HG02973 (cell line): ENCODE data around the gene PASD1.
A peak's percentile ranks its signal among the peaks of the same experiment; 100 is the strongest.
"Not testable (repeated sequence)": the region's sequence is repeated elsewhere in the genome, so short reads cannot be mapped to it uniquely, and the experiment has no call there.

Experiments used
- ATAC-seq: cut with Tn5 transposase; IDR thresholded peaks from one replicate; pipeline ENCODE4 v1.9.1; 2021; ENCODE audit warnings: moderate library complexity; ENCODE audit not compliant: unreplicated experiment

PASD1 gene

DNA sequence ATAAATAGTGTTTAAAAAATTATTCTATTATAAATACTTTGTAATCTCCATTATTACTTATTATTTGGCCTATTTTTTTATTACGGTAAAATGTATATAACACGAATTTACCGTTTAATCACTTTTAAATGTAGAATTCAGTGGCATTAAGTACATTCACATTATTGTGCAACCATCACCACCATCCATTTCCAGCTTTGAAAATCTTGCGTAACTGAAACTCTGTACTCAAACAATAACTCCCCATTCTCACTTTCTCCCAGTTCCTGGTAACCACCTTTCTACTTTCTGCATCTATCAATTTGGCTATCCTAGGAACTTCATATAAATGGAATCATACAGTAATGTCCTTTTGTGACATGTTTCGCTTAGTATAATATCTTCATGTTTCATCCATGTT, 45.7 kb downstream of the PASD1 start:
- no peak for ATAC-seq

DNA sequence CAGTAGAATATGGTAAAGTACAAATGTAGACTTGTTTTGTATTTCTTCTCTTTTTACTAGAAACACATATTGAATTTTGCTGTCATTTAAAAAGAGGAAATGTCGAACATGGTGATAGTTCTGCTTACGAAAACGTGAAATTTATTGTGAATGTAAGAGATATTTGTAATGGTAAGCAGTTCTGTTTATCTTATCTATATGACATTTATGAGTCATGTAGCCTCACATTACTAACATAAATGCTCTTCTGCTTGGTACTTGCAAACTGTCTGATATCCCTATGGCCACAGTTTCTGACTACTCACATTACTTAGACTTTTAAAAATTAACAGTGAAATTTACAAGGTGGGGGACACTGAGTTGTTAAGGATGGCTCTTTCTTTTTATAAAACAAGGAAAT, 57.9 kb downstream of the PASD1 start:
- no peak for ATAC-seq

DNA sequence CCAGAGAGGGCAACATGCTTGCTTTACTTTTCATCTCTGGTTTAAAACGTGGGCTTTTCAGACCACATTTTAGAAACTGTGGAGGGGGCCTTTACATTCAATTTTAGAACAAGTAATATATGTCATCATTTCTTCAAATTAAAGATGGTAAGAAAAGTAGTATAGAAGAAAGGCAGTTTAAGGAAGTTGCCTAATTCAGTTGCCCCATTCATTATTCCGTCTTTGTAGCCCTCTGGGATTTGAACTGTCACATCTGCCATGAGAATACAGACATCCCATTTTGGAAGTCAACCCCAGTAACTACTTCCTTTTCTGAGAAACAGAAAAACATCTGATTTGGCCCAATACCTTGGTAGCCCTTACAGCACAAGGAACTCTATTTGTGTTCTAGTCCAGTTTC, 61.2 kb downstream of the PASD1 start:
- ATAC-seq: no peak

DNA sequence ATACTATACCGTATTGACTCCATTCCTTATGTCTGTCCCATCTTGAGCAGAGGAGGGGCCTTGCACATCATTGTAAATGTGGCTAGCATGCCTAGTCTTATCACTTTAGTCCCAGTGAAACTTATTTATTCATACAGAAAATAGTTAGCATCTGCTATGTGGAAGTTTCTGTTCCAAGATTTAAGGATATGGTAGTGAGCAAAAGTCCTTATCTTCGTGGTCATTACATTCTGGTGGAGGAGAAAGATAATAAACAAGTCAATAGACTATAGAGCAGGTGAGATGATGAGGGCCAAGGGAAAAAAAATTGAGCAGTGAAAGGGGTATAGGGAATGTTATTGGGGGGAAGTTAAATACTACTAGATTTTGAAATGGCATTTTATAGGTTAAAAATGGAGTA, 68.3 kb downstream of the PASD1 start:
- no peak for ATAC-seq

DNA sequence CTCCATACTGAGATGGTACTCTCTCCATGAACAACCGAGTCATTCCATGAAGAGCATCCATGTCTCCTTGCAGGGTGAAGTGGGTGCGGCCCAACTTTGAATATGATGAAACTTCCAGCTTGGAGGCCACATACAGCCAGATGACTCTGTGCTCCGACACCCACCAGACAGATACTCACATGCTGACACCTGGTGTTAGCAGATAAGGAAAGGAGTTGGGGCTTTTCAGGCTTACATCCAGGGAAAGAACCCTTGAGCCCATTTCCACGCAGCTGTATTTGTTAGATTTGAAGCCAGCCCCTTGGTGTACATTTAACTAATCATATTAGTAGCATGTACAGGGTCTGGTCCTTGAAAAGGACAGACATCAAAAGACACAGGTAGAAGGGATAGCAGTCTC, 69.7 kb downstream of the PASD1 start:
- no peak for ATAC-seq

DNA sequence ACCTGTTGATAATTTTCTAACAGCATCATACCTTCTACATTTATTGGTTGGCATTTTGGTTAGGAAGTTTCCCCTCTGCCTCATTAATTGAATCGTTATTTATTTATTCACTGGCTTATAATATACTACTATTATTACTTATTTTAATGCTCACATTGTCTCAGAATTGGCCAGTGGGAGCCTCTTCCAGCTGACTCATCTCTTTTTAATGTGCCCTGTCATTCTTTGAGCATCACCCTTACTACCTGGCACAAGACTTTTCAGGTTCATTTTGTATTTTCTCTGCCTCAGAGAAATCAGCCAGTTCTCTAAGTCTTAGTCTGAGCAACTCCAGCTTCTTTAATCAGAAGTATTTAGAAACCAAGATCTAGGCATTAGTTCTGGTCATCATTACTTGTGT, 71.5 kb downstream of the PASD1 start:
- ATAC-seq: no peak

DNA sequence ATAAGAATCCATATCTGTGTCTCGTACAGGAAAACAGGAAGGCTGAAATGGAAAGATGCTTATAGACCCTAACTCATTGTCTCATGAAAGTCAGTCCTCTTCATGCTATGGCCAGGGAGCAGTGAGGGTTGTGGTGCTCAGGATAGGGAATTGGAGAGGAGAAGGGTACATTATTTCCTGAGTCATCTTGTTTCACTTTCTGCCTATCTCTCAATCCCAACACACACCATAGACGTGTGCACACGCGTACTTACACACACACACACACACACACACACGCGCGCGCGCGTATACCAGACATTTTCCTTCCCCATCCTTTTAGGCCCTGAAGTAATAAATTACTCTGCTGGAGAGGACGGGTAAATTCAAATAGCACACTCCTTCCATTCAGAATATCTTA, 78.1 kb downstream of the PASD1 start:
- no peak for ATAC-seq

DNA sequence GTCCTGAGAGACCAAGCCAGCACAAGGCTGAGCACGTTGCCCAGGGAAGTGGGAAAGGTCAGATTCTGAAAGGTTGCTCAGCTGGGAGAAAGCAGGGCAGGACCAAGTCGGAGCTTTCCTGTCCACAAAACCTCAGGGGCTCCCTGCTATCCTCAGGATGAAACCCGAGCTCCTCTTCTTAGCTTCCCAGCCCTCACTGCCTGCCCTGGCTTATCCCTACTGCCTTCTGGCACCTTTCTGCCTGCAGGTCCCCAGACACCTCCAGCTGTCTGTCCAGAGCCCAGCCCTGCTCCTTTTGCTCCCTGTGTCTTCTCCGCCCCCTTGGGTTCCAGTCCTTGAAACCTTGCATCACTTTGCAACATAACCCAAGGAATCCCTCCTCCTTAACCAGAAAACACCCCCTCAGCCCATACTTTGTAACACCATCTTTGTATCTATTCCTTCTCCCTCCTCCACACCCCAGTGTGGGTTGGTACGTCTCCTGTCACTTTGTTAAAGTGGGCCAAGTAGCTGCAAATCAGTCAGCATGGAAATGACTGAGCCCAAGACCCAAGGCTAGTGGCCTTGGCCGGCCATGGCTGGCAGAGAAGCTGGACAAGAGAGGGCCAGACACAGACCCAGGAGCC, 111.8 kb downstream of the PASD1 start:
- ATAC-seq: no peak

DNA sequence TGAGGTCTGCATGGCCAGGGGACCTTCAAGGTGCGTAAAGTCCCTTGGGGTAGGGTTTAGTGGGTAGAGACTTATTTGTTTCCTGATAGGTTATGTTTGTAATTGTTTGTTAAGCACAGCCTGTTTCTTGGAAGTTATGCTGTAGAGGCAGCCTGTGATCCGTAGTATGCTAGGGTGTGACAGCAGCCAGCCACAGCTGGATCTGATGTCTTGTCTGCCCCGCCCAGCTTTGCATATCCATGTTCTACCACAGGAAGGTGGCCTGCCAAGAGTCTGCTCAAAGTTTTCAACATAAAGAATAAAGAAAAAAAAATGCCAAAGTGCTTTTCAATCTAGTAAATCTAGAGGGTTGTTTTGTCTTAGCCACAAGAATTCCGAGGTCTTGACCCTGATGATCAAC, 112.7 kb downstream of the PASD1 start:
- no peak for ATAC-seq

DNA sequence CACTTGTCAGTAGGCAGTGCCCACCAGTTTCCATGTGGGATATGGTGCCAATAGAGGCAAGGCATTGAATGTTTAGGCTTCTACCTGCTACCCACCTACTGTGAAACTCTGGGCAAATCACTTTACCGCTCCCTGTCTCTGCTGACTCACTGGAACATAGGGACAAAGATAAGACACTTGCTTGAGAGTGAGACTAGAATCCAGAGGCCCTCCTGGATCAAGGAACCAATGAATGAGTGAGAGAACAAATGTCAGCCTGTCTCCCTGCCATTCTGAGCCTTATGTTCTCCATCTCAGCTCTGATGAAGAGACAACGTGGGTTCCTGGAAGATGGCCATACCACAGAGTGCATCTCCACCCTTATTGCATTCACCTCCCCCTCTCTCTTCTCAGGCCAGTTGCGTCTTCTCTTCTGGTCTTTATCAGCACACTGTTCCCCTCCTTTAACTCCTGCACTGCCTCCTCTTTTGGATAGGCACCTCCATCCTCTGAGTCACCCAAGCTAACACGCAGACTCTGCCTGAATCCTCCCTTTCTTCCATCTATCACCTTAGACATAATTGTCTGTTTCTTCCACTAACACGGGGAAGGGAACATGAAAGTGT, 116.4 kb downstream of the PASD1 start:
- ATAC-seq: no peak

DNA sequence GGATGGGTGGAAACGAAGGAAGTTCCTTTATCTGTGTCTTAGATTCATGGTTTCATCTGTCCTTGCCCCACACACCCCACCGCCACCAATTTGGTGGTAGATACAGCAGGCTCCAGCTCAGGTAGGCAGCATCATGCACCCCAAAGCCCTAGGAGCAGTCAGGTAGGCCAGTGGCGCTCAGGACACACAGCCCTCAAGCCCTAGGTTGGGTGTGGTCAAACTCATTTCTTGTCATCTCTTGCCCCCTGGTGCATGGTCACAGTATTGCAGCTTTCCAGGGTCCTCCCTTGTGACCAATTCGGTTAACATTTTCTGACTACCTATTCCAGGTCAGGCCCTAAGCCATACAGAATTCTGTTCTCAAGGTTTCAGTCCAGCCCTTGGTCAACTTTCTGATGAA, 117.3 kb downstream of the PASD1 start:
- peak; percentile 82 for ATAC-seq

DNA sequence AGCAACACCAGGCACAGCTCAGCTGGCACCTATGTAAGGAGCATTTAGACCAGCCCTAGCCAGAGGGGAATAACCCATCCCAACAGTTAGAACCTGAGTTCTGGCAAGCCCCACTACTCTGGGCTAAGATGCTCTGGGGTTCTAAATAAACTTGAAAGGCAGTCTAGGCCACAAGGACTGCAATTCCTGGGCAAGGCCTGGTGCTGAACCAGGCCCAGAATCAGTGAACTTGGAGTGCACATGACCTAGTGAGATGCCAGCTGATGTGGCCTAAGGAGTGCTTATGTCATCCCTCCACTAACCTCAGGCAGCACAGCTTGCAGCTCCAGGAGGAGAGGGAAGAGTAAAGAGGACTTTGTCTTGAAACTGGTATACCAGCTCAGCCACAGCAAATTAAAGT, 124.2 kb downstream of the PASD1 start:
- no peak for ATAC-seq

DNA sequence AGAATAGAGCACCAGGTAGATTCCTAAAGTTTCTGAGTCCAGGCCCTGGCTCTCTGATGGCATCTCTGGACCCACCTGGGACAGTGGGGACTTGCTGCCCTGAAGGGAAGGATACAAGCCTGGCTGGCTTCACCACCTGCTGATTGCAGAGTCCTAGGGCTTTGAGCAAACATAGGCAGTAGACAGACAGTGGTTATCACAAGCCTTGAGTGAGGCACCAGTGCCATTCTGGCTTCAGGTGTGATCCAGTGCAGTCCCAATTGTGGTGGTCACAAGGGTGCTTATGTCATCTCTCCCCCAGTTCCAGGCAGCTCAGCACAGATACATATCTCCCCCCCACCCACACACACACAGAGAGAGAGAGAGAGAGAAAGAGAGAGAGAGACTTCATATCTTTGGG, 125.2 kb downstream of the PASD1 start:
- ATAC-seq: no peak

DNA sequence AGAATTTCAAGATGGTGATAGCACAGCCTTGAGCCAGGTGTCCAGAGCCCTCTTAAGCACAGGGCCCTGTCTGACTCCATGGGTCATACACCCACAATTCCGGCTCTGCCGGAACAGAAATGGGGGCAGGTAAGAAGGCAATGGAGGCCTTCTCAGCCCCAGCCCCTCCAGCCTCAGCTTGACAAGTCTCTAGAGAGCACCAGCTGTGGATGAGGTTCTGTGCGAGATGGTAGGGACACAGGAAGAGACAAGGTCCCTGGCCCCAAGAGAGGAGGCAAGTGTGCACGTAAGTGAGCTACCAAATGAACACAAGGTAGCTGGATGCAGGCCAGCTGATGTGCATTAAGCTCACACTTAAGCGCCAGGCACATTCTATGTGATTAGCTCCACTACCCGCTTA, 129.3 kb downstream of the PASD1 start:
- no peak for ATAC-seq

DNA sequence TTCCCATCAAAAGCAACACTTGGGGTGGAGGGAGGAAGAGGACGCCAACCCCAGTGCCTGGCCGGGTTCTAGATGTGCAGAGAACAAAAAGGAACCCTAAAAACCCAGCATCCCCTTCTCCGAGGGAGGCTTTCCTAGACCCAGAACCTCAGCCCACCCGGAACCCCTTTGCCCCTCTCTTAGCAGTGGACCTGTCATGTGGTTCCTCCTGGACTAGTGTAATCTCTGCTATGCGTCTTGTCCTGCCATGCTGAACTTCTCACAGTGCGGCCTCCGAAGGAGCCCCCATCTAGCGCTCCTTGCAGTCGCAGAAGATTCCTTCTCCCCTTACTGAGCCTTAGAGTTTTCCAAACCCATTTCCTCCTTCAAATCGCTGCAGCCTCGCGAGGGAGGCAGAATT, 130.6 kb downstream of the PASD1 start:
- ATAC-seq: no peak

DNA sequence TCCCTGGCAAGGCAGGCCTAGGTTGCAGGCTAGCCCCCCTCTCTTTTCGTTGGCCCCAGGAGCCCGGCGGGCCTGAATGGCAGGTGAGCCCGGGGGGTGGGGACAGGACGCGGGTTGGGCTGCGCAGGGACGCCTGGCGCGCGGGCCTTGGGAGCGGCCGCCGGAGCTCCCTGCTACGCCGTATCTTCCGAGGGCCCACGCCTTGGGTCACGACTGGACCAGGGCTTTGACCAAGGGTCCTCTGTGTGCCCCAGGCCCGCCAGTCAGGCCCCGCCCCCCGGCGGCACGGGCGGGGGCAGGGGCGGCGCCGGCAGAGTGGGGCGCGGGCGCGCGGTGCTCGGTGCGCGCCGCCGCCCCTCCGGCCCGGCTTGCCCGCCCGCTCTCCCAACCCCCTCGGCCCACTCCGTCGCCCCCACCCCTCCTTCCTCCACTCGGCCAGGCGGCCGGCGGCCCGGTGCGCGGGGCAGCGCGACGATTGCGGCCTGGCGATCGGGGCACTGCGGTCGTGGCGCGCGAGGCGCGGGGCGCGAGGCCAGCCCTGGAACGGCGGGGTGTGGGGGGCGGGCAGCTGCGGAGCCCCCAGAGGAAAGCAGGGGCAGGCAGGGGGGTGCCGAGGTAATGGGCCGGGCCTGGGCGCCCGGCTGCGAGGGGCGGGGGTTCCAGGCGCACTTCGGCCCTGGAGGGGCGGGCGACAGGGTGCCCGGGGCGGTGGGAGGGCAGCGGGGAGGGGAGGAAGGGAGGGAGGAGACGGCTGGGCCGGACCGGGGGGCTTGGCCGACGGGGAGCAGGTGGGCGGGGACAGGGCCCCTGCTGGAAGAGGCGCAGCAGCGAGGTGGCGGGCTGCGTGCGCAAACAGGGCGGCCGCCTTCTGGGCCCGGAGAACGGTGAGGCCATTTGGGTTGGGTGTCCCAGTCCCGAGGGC, 131.4 kb downstream of the PASD1 start, which contains the start of gene PRRG3:
Gene PRRG3 (plus strand): TSS at position 798 of the 922 bp plus-strand sequence. CDS start 3,357 bp downstream, outside the sequence.
- no peak for ATAC-seq

DNA sequence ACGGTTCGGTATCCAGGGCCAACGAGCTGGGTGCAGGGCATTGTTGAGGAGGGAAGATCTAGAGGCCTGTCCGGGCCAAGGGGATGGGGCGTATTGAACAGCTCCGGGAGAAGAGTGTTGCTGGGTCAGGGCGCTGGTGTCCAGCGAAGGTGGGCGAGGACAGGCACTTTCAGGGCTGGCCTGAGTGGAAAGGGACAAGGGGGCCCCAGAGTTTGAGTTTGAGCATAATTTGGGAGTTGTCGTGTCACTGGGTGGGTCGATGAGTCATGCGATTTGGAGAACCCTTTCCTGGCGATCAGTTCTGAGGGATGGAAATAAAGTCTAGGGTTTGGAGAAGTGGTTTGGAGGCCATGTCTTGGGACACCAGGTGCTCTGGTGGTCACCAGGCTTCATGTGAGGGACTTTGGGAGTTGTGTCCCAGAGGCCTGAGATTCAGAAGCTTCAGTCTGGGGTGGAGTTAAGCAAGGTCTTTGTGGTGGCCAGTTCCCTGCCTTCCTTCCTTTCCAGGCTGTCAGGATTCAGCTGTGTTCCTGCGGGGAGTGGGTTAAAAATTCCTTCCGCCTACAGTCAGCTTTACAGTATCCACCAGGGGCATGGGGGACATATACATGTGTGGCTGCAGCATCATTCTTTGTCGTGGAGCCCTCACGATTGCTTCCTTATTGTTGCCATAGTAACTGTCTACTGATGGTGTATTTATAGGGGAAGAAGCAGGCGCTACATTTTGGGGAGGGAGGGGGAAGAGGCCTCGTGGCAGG, 132.3 kb downstream of the PASD1 start:
- ATAC-seq: no peak

DNA sequence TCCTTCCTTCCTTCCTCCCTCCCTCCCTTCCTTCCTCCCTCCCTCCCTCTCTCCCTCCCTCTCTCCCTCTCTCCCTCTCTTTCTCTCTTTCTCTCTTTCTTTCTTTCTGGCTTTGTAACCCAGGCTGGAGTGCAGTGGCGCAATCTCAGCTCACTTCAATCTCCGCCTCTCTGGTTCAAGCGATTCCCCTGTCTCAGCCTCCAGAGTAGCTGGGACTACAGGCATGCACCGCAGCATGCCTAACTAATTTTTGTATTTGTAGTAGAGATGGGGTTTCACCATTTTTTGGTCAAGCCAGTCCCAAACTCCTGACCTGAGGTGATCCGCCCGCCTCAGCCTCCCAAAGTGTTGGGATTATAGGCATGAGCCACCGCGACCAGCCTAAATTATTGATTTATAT, 133.6 kb downstream of the PASD1 start:
- not testable (repeated sequence) for ATAC-seq

DNA sequence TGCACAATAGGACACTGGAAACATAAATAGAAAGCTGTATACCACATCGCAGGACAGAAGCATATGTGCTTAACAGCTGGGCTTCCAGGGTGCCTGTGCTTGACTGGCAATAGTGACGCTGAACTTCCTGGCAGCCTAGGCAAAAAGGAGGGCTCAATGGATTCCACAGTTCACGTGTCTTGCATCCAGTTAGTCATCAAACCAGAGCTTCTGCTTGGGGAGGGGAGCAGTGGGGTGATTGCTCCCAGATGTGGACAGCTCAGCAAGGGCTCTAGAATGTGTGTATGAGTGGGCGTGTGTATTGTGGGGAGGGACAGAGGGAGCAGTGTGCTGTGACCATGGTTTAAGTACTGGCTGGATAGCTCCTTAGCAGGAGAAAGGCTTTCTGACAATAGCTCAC, 134.0 kb downstream of the PASD1 start:
- ATAC-seq: no peak

DNA sequence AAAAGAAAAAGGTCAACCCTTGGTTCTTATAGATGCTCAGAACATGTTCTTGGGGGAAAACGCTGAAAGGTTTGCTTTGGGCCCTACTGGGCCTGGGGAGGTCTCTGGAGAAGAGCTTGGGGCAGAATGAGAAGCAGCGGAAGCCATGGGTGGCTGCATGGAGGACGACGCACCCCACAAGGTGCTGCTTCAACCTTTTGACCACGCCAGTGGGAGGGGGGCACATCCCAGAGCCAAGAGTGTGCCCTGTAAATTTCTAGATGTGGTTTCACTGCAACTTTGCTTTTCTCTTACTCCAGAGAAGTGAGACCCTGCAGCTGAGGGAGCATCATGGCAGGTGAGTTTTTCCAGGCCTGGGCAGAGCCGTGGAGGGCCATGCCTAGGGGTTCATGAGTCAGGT, 135.0 kb downstream of the PASD1 start:
- no peak for ATAC-seq

DNA sequence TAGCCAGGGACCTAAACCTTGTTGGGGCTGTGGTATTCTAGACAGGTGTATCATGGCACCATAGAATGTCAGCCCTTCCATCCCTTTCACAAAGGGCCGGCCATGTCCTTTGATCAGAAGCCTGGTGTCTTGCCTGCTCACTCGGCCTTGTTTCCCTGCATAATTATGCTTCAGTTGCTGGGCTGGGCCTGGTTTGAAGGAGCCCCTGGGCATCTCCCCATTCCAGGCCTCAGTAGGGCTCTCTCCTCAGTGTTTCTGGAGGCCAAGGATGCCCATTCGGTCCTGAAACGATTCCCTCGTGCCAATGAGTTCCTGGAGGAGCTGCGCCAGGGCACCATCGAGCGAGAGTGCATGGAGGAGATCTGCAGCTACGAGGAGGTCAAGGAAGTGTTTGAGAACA, 136.3 kb downstream of the PASD1 start:
- no peak for ATAC-seq
